CD4-positive, alpha-beta T cell (primary cell): ENCODE measurements around the gene CYP24A1. TPM values are rescaled to one million over a fixed set of nuclear protein-coding genes. Genes with fewer than 3 reads are reported as not detected.

Experiments used
- ATAC-seq: fragments of 200-7000 bp; cut with Tn5 transposase; one replicate; pipeline ENCODE4 v1.10.0; 2022; ENCODE audit warnings: mild to moderate bottlenecking; ENCODE audit not compliant: poor library complexity
- CTCF ChIA-PET: fragments of 350-600 bp; sonication (Branson Sonifier 250); formaldehyde crosslinking; loops from one replicate; lab custom pipeline; 2021; ENCODE audit warnings: antibody characterized with exemption, inconsistent platforms; lab: Charles Lee
- POLR2A ChIA-PET: fragments of 350-600 bp; sonication (Branson Sonifier 250); formaldehyde crosslinking; loops from one replicate; lab custom pipeline; 2021; ENCODE audit warnings: antibody characterized with exemption, inconsistent platforms; lab: Charles Lee
- DNase-seq, 14 experiments: peaks; one replicate each; pipeline ENCODE4 v3.0.0-alpha.2; 2013 to 2020; ENCODE audit warnings: mixed read lengths in 2 of 14
- H3K27ac ChIP-seq, 2 donors: one replicate each; pipeline versions ENCODE4 v1.5.1 to v1.7.0; 2013; ENCODE audit warnings: low read length in 2 of 2, low read depth in 1 of 2, mild to moderate bottlenecking in 1 of 2
- H3K27me3 ChIP-seq, 2 experiments: 1 replicate in 1 of 2; 2 replicates in 1 of 2; pipeline versions ENCODE4 v1.6.1 to v1.7.0; 2013; ENCODE audit warnings: low read length in 2 of 2, control low read depth in 1 of 2, mild to moderate bottlenecking in 1 of 2, moderate library complexity in 1 of 2; ENCODE audit not compliant: insufficient read depth in 2 of 2, control insufficient read depth in 1 of 2
- H3K36me3 ChIP-seq: one replicate; pipeline ENCODE4 v1.6.1; 2013; ENCODE audit warnings: low read length, control low read depth; ENCODE audit not compliant: insufficient read depth
- H3K4me1 ChIP-seq: one replicate; pipeline ENCODE4 v1.6.1; 2013; ENCODE audit warnings: low read length, control low read depth; ENCODE audit not compliant: insufficient read depth
- H3K4me3 ChIP-seq: one replicate; pipeline ENCODE4 v1.5.1; 2013; ENCODE audit warnings: mild to moderate bottlenecking, low read length, moderate library complexity
- H3K9me3 ChIP-seq, 2 experiments: 1 replicate in 1 of 2; 2 replicates in 1 of 2; pipeline versions ENCODE4 v1.6.1 to v1.7.0; 2013; ENCODE audit warnings: low read length in 2 of 2, mild to moderate bottlenecking in 2 of 2, control low read depth in 1 of 2, moderate library complexity in 1 of 2; ENCODE audit not compliant: control insufficient read depth in 1 of 2, insufficient read depth in 1 of 2
- H3K27ac Mint-ChIP-seq: one replicate; pipeline ENCODE4 v1.8.0; 2020; ENCODE audit warnings: mixed read lengths
- H3K27me3 Mint-ChIP-seq: one replicate; pipeline ENCODE4 v1.8.0; 2021; ENCODE audit warnings: mixed read lengths
- H3K36me3 Mint-ChIP-seq: one replicate; pipeline ENCODE4 v1.8.0; 2021; ENCODE audit warnings: low read depth, mixed read lengths
- H3K4me1 Mint-ChIP-seq: one replicate; pipeline ENCODE4 v1.8.0; 2021; ENCODE audit warnings: low read depth, mixed read lengths
- H3K4me3 Mint-ChIP-seq: one replicate; pipeline ENCODE4 v1.8.0; 2020; ENCODE audit warnings: mild to moderate bottlenecking, mixed read lengths
- H3K9me3 Mint-ChIP-seq: one replicate; pipeline ENCODE4 v1.8.0; 2020; ENCODE audit warnings: mixed read lengths
- CTCF ChIP-seq: fragments of 200-600 bp; IDR thresholded peaks from one replicate; pipeline ENCODE4 v1.8.0; 2022; ENCODE audit warnings: antibody characterized with exemption, mild to moderate bottlenecking
- intact Hi-C, 2 experiments: fragments of 100-400 bp; cut with DNase I in 1 of 2; cut with micrococcal nuclease in 1 of 2; formaldehyde crosslinking; loops; one replicate each; pipeline versions ENCODE4 v1.15.1 to v1.9.0; 2023 to 2025; cut with DNase I, micrococcal nuclease
- total RNA-seq, 174 experiments: library from RNA in 2 of 174; stranded (reverse) in 2 of 174; gene quantifications; one replicate each; pipeline ENCODE4 v1.2.3 and lab custom pipeline; 2021 to 2026

CYP24A1 gene
- total RNA-seq, 2 experiments from 2014 or later: 0.56 to 1.0 TPM

GRCh38 chr20:54155736-54156317 lies 18.0 kb downstream of the CYP24A1 start:
- H3K27me3 ChIP-seq: peaks cover 0 to 5% of the 10 kb centered on the region in 2 experiments
- ChIA-PET CTCF (no interaction called here), POLR2A (no interaction called here)
- no peak for ATAC-seq
- no peak for DNase-seq
- no peak for TF ChIP-seq CTCF
- H3K9me3 ChIP-seq: no peaks in the 10 kb centered on the region
- Mint-ChIP-seq H3K9me3 (no peaks in the 10 kb centered on the region), H3K4me1 (no peaks in the 10 kb centered on the region), H3K27ac (no peak overlapping the region), H3K36me3 (no peaks in the 10 kb centered on the region), H3K27me3 (peaks cover 19% of the 10 kb centered on the region), H3K4me3 (no peak overlapping the region)
- H3K36me3 ChIP-seq: no peaks in the 10 kb centered on the region
- intact Hi-C loops: no loop called here
- no peaks in the 10 kb centered on the region for H3K4me1 ChIP-seq
- H3K4me3 ChIP-seq: no peak overlapping the region
- H3K27ac ChIP-seq: no peak overlapping the region

- Histone ChIP-seq H3K36me3 (no peaks in the 10 kb centered on the region), H3K4me3 (no peak overlapping the region), H3K27ac (no peak overlapping the region), H3K4me1 (no peaks in the 10 kb centered on the region), H3K27me3 (peaks cover 0 to 5% of the 10 kb centered on the region in 2 experiments), H3K9me3 (no peaks in the 10 kb centered on the region)
- no peaks in the 10 kb centered on the region for H3K4me1 Mint-ChIP-seq
- CTCF ChIA-PET: no interaction called here
- no peak for TF ChIP-seq CTCF
- intact Hi-C loops: no loop called here
- DNase-seq: no peak
- no peaks in the 10 kb centered on the region for H3K9me3 Mint-ChIP-seq
- no peak for ATAC-seq
- H3K27me3 Mint-ChIP-seq: peaks cover 17% of the 10 kb centered on the region
- POLR2A ChIA-PET: no interaction called here
- no peaks in the 10 kb centered on the region for H3K36me3 Mint-ChIP-seq
- no peak overlapping the region for H3K27ac Mint-ChIP-seq
- H3K4me3 Mint-ChIP-seq: no peak overlapping the region
Observed at GRCh38 chr20:54154439-54154838, 19.3 kb downstream of the CYP24A1 start.

- Histone ChIP-seq H3K9me3 (no peaks in the 10 kb centered on the region), H3K27ac (no peak overlapping the region), H3K36me3 (no peaks in the 10 kb centered on the region), H3K4me1 (no peaks in the 10 kb centered on the region), H3K27me3 (peaks cover 0 to 5% of the 10 kb centered on the region in 2 experiments), H3K4me3 (no peak overlapping the region)
- Mint-ChIP-seq H3K27ac (no peak overlapping the region), H3K9me3 (no peaks in the 10 kb centered on the region), H3K36me3 (no peaks in the 10 kb centered on the region), H3K4me1 (no peaks in the 10 kb centered on the region), H3K27me3 (peaks cover 21% of the 10 kb centered on the region), H3K4me3 (no peak overlapping the region)
- ChIA-PET CTCF (no interaction called here), POLR2A (no interaction called here)
- no peak for TF ChIP-seq CTCF
- intact Hi-C loops: no loop called here
- ATAC-seq (no peak), DNase-seq (no peak)
Observed at GRCh38 chr20:54153847-54154246, 19.9 kb downstream of the CYP24A1 start.
